Brain pericyte (primary cell): ENCODE measurements around the gene WDR73.

Experiments
- DNase-seq: peaks from one replicate; pipeline ENCODE4 v3.0.0-alpha.2; 2012; ENCODE audit warnings: low read depth, low spot score

WDR73 gene

GRCh38 chr15:84620626-84621025 lies 33.5 kb downstream of the WDR73 start:
- DNase-seq = no peak

GRCh38 chr15:84616235-84616634 lies 37.8 kb downstream of the WDR73 start:
- no peak for DNase-seq

DNA sequence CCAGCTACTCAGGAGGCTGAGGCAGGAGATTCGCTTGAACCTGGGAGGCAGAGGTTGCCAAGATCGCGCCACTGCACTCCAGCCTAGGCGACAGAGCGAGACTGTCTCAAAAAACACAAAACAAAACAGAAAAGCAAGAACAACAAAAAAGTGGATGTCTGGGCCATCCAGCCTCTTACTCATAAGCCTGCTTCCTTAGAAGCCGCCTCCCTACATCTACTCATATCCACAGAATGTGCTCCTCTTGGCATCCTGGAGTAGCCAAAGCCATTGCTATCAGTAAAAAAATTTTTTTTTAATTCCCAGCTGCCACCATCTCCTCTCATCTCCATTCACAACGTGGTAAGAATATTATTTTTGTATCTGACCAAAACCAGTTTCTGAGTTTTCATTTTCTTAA lies 42.5 kb downstream of the WDR73 start:
- DNase-seq = no peak

GRCh38 chr15:84609818-84610525 lies 44.1 kb downstream of the WDR73 start:
- DNase-seq = no peak

GRCh38 chr15:84608707-84609284 lies 45.3 kb downstream of the WDR73 start:
- no peak for DNase-seq

- DNase-seq = no peak
Observed at GRCh38 chr15:84606653-84607120, 47.4 kb downstream of the WDR73 start.

DNA sequence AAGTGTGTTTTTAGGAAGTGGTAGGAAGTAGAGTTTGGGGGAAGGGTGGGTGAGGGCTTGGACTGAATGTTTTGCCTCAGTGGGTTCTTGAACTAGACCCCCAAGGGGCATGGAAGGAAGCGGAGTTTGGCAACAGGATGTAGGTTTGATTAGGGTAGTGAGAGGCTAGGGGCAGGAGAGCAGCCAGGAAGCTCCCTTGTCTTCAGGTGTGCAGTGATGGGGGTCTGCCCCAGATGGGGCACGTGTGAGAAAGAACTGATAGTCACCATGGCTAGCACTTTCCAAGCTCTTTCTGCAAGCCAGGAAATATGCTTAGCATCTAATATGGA lies 48.6 kb downstream of the WDR73 start:
- DNase-seq = no peak

GRCh38 chr15:84604826-84605553 lies 49.1 kb downstream of the WDR73 start:
- no peak for DNase-seq

- no peak for DNase-seq
Observed at GRCh38 chr15:84603630-84604379, 50.3 kb downstream of the WDR73 start.

DNA sequence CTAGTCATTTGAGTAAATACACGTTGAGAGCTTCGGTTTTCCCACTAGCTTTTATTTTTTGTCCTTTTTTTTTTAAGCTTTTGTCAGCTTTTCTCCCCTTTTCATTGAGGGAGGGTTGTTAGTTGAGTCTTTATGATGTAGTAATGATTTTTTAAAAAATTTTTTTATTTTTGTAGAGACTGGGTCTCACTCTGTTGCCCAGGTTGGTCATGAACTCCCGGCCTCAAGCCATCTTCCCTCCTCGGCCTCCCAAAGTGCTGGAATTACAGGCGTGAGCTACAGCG lies 52.6 kb downstream of the WDR73 start:
- no peak for DNase-seq

DNA sequence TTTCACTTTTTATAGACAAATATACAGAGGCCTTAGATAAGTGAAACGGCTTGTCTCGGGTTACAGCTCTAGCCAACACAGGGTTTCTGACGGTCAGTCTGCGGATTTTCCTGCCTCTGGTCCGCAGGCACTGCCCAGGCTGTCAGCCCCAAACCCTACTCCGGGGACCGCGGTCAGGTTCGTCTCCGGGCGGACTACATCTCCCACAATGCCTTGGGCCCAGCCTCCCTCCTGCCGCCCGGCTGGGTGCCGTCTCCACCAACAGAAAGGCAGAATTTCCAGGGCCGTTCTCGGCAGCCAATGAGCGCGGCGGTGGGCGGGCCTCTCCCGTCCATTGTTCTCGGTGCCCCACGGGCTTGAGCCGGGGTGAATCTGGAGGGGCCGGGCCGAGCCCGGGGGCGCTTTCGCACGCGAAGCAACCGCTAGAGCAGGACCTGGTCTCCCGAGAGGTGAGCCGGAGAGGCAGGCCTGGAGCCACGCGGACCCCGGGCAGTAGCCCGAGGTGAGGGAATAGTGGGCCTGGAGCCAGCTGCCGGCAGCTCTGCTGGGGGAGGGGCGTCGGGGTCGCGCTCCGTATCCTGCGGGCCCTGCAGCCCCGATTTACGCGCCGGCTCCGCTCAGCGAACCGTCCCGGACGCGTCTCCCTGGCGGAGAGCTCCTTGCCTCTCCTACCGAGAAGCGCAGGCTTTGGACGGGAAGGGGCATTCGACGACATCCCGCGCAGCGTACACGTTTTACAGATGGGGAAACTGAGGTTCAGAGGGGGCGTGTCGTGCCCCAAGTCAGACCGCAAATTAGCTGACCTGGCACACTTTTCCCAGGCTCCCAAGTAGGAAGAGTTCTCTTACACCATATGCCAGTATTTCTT lies 53.2 kb downstream of the WDR73 start, which contains the start of gene ZSCAN2:
ZSCAN2 (plus strand) TSS at position 323 of the 868 bp plus-strand sequence. CDS start 2,919 bp downstream, outside the sequence.
- DNase-seq = peak; percentile 80

- peak; percentile 38 for DNase-seq
Observed at GRCh38 chr15:84600331-84600686, 53.8 kb downstream of the WDR73 start.

DNA sequence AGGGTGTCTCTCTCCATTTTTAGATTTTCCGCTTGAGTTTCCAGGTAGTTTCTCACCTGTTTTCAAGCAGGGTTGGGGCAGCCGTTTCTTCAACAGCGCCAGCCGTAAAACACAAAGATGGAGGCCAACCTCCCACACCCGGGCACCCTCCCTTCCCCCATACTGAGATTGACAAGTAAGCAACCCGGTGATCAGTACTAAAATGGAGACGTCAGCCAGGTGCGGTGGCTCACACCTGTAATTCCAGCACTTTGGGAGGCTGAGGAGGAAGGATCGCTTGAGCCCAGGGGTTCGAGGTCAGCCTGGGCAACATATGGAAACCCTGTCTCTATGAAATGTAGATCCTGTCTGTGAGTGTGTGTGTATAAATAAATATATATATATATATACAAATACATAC lies 54.2 kb downstream of the WDR73 start:
- no peak for DNase-seq

DNA sequence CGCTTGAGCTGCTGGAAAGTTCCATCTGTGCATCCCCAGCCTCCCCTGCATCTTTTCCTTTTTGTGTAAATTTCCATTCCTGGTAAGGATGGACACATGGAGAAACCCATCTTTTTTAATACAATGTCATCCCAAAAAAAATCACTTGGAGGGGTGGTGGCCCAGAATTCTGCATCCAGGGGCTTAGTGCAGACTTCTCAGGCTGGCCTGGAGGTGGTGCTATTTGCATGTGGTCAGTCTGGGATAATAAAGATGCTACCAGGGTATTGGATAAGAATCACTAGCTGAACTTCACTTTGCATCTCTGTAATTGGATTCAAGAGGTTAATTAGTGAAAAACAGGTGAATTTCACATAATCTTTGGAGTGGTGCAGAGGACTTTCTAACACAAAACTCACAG lies 55.1 kb downstream of the WDR73 start:
- no peak for DNase-seq

DNA sequence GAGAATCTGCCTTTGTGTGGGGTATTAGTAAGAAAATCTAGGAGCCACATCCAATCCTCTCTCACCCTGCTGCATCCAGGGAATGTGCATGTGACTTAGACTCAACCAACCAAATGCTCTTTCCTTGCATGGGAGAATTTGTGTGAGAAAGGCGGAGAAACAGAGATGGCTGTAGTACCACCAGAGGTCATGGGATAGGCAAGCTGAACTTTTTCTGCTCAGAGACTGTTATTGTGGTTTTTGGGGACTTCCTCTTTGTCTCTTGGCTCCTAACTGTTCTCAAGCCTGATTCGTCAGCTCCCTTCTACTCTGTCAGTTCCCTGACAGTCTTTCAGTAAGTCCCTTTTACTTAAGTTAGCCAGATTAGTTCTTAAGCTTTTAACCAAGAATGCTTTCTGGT lies 55.8 kb downstream of the WDR73 start:
- no peak for DNase-seq

DNA sequence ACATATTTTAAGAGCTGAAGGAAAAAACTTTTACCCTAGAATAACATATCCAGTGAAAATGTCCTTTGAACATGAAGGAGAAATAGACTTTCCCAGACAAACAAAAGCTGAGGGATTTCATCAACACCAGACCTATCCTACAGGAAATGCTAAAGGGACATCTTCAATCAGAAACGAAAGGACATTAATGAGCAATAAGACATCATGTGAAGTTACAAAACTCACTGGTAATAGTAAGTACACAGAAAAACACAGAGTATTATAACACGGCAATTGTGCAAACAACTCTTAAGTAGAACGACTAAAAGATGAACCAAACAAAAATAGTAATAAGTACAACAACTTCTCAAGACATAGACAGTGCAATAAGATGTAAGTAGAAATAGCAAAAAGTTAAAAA lies 56.8 kb downstream of the WDR73 start:
- no peak for DNase-seq

DNA sequence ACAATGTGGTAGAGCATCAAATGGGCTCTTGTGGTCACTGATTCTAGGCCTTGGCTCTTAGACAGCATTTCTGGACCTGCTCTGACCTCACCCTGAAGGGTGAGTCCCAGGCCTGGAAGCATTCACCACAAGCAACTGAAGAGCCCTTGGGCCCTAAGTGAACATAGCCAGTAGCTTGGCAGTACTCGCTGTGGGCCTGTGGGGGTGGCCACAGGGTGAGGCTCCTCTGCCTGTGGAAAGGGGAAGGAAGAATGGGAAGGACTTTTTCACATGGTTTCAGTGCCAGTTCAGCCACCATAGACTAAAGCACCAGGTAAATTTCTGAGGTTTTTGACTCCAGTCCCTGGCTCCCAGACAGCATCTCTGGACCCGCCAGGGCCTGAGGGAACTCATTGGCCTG lies 58.4 kb downstream of the WDR73 start:
- no peak for DNase-seq

- DNase-seq = no peak
Observed at GRCh38 chr15:84594617-84595290, 59.3 kb downstream of the WDR73 start.

GRCh38 chr15:84591815-84592214 lies 62.3 kb downstream of the WDR73 start:
- DNase-seq = no peak

GRCh38 chr15:84590406-84590805 lies 63.7 kb downstream of the WDR73 start:
- no peak for DNase-seq
